Panc1 (cell line): ENCODE data around the gene RAPGEF1.

Source experiments
- CTCF ChIP-seq: fragments of 450-650 bp; IDR thresholded peaks from 2 replicates; pipeline ENCODE4 v1.5.1; 2017; ENCODE audit warnings: mild to moderate bottlenecking
- REST ChIP-seq, 2 experiments: IDR thresholded peaks; 2 replicates each; pipeline ENCODE4 v1.6.1; 2011 to 2012; ENCODE audit warnings: low read depth in 2 of 2, control low read depth in 1 of 2, low read length in 1 of 2, mild to moderate bottlenecking in 1 of 2, moderate library complexity in 1 of 2; ENCODE audit not compliant: insufficient read depth in 1 of 2

- no peak for TF ChIP-seq REST (IDR thresholded peaks at IDR 0.05; ENCODE audit: insufficient read depth in 1 of 2, low read depth in 2 of 2, low read length in 1 of 2)
- TF ChIP-seq CTCF, result no peak
These were observed 26.9 kb downstream of the RAPGEF1 start for GRCh38 chr9:131713016-131713415.
